Suprapubic skin (tissue), 4 donors: ENCODE results near the gene GARNL3. TPM values are rescaled to one million over a fixed set of nuclear protein-coding genes. Genes with fewer than 3 reads are reported as not detected.

Experiments
- DNase-seq, 2 donors: peaks; one replicate each; pipeline ENCODE4 v3.0.0-alpha.2; 2019; ENCODE audit warnings: low spot score in 2 of 2
- H3K27ac ChIP-seq: fragments of 200-600 bp; sonication (generic); one replicate; pipeline ENCODE4 v1.5.1; 2019
- H3K27me3 ChIP-seq: fragments of 200-600 bp; sonication (generic); one replicate; pipeline ENCODE4 v1.5.1; 2019
- H3K36me3 ChIP-seq: fragments of 200-600 bp; sonication (generic); one replicate; pipeline ENCODE4 v1.5.1; 2019
- H3K4me1 ChIP-seq: fragments of 200-600 bp; sonication (generic); one replicate; pipeline ENCODE4 v1.5.1; 2019
- H3K4me3 ChIP-seq: fragments of 200-600 bp; sonication (generic); one replicate; pipeline ENCODE4 v1.5.1; 2019; ENCODE audit warnings: mild to moderate bottlenecking
- H3K9me3 ChIP-seq: fragments of 200-600 bp; sonication (generic); one replicate; pipeline ENCODE4 v1.5.1; 2019
- EP300 ChIP-seq: sonication (generic); formaldehyde crosslinking; IDR thresholded peaks from one replicate; pipeline ENCODE4 v1.6.1; 2017; ENCODE audit warnings: antibody characterized with exemption
- POLR2A ChIP-seq, 2 donors: fragments of 450-650 bp; IDR thresholded peaks; one replicate each; pipeline ENCODE4 v1.6.1; 2017; ENCODE audit warnings: antibody characterized with exemption in 2 of 2, mild to moderate bottlenecking in 2 of 2, moderate library complexity in 2 of 2
- POLR2AphosphoS5 ChIP-seq, 3 donors: sonication (generic); formaldehyde crosslinking; IDR thresholded peaks; one replicate each; pipeline ENCODE4 v1.6.1; 2017; ENCODE audit warnings: antibody characterized with exemption in 3 of 3
- WGBS: methylation state at CpG from one replicate; pipeline ENCODE4 v1.1.5; 2018; 5-methylcytosine and 5-hydroxymethylcytosine counted together
- total RNA-seq, 4 donors: library from RNA; depleted of rRNA; stranded (reverse); fragments of >200 nt; gene quantifications; one replicate each; pipeline ENCODE4 v1.1.0, GENCODE V29; 2016
- TF ChIP-seq, protein P1 (sequence below), 2 donors: fragments of 200-600 bp in 1 of 2; fragments of 450-650 bp in 1 of 2; sonication (generic) in 1 of 2; IDR thresholded peaks; one replicate each; pipeline ENCODE4 v1.5.1; 2016 to 2019; ENCODE audit warnings: antibody characterized with exemption in 2 of 2, mild to moderate bottlenecking in 1 of 2, moderate library complexity in 1 of 2

GARNL3 gene, protein sequence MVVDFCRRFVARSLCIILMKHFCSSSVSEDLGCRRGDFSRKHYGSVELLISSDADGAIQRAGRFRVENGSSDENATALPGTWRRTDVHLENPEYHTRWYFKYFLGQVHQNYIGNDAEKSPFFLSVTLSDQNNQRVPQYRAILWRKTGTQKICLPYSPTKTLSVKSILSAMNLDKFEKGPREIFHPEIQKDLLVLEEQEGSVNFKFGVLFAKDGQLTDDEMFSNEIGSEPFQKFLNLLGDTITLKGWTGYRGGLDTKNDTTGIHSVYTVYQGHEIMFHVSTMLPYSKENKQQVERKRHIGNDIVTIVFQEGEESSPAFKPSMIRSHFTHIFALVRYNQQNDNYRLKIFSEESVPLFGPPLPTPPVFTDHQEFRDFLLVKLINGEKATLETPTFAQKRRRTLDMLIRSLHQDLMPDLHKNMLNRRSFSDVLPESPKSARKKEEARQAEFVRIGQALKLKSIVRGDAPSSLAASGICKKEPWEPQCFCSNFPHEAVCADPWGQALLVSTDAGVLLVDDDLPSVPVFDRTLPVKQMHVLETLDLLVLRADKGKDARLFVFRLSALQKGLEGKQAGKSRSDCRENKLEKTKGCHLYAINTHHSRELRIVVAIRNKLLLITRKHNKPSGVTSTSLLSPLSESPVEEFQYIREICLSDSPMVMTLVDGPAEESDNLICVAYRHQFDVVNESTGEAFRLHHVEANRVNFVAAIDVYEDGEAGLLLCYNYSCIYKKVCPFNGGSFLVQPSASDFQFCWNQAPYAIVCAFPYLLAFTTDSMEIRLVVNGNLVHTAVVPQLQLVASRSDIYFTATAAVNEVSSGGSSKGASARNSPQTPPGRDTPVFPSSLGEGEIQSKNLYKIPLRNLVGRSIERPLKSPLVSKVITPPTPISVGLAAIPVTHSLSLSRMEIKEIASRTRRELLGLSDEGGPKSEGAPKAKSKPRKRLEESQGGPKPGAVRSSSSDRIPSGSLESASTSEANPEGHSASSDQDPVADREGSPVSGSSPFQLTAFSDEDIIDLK
- total RNA-seq: 10 to 100 TPM; 12.5 to 23.3 (median 18.4) TPM

DNA sequence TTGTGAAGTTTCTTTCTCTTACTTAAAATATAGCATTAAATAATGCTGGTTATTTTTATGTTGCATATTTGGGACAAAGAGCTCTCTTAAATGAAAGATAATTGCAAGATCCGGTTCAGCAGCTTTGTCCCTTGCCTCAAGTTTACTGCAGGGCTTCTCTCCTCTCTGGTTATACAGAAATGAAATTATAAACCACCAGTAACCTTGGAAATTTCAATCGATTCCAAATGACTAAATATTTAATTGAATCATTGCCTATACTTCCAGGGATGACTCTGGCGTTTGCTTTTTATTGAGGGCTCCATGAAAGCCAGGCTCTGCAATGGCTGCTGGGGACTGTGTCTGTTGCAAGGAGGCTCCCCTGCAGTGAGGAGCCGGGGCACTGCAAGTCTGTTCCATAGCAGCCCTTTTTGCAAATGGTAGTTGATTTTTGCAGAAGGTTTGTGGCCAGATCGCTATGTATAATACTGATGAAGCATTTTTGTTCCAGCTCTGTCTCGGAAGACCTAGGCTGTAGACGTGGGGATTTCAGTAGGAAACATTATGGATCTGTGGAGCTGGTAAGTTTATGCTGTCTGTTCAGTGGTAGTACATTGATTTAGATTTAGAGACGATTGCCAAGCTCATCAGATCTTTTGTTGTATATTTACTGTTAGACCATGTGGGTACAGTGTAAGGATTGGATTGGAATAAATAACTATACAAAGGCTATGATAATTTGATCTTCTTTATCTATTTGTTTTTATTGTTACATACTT lies at the start of gene GARNL3:
GARNL3 (plus strand) TSS at position 313 of the 758 bp plus-strand sequence; CDS start at position 417, 104 bp downstream.
- no peaks in the 10 kb centered on the region for H3K9me3 ChIP-seq
- H3K36me3 ChIP-seq: no peaks in the 10 kb centered on the region
- peaks cover 9% of the 10 kb centered on the region for H3K4me1 ChIP-seq
- H3K27me3 ChIP-seq: no peaks in the 10 kb centered on the region
- no peak for DNase-seq
- 48% methylated on average over 8 of the region's 8 CpGs for WGBS
- no peak within 1 kb of the TSS for H3K27ac ChIP-seq
- TF ChIP-seq EP300 (no peak), POLR2A (IDR thresholded peaks at IDR 0.05) (no peak), POLR2AphosphoS5 (IDR thresholded peaks at IDR 0.05) (no peak)
- TF ChIP-seq, protein P1, sequence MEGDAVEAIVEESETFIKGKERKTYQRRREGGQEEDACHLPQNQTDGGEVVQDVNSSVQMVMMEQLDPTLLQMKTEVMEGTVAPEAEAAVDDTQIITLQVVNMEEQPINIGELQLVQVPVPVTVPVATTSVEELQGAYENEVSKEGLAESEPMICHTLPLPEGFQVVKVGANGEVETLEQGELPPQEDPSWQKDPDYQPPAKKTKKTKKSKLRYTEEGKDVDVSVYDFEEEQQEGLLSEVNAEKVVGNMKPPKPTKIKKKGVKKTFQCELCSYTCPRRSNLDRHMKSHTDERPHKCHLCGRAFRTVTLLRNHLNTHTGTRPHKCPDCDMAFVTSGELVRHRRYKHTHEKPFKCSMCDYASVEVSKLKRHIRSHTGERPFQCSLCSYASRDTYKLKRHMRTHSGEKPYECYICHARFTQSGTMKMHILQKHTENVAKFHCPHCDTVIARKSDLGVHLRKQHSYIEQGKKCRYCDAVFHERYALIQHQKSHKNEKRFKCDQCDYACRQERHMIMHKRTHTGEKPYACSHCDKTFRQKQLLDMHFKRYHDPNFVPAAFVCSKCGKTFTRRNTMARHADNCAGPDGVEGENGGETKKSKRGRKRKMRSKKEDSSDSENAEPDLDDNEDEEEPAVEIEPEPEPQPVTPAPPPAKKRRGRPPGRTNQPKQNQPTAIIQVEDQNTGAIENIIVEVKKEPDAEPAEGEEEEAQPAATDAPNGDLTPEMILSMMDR (IDR thresholded peaks at IDR 0.05): no peak
- H3K4me3 ChIP-seq: no peak within 1 kb of the TSS

DNA sequence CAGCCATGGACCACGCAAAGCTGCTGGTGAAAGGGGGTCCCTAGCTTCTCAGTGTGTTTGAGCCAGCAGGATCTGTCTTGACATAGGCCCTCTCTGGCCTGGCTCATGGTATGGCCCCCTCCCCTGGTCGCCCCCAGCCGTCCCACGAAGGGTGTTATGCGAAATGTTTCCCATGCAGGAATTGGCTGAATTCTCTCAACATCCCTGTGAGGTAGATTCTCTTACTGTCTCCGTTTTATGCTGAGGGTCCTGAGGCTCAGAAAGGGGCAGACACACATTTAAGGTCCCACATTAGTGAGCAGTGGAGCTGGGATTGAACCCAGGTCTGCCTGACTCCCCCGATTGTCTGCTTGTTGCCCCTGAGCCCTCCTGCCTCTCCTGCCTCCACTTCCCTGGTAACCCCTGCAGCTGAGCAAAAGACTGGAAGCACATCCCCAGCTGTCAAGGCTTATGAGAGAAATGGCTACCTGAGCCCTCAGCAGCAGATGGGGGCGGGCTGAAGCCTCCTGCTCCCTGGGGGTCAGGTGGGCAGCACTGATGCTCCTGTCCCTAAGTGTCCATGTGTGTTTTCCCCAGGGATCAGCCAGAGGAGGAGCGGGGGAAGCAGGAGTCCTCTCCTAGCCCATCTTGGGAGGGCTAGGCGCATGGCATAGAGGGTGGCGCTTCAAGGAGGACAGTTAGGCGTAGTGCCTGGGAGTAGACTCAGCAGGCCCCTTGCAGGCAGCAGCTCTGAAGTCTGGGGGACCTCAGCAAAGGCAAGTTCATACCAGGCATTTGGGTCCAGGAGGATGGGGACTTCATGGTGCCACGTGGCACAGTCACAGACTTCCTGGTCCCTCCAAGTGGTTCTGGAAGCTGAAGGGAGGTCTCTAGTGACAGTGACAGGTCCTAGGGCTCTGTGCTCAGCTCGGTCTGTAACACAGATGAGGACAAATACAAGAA lies 49.0 kb upstream of the GARNL3 start:
- no peaks in the 10 kb centered on the region for H3K36me3 ChIP-seq
- peak in 1 of 2 donors; percentile 40 for DNase-seq
- peaks cover 12% of the 10 kb centered on the region for H3K4me1 ChIP-seq
- WGBS: 89% methylated on average over 14 of the region's 14 CpGs
- H3K4me3 ChIP-seq: no peak overlapping the region
- H3K27ac ChIP-seq: no peak overlapping the region
- H3K9me3 ChIP-seq: no peaks in the 10 kb centered on the region
- no peak for TF ChIP-seq POLR2AphosphoS5 (IDR thresholded peaks at IDR 0.05)
- no peak for TF ChIP-seq POLR2A (IDR thresholded peaks at IDR 0.05)
- TF ChIP-seq EP300: no peak
- TF ChIP-seq, protein P1 (IDR thresholded peaks at IDR 0.05): no peak
- H3K27me3 ChIP-seq: no peaks in the 10 kb centered on the region

DNA sequence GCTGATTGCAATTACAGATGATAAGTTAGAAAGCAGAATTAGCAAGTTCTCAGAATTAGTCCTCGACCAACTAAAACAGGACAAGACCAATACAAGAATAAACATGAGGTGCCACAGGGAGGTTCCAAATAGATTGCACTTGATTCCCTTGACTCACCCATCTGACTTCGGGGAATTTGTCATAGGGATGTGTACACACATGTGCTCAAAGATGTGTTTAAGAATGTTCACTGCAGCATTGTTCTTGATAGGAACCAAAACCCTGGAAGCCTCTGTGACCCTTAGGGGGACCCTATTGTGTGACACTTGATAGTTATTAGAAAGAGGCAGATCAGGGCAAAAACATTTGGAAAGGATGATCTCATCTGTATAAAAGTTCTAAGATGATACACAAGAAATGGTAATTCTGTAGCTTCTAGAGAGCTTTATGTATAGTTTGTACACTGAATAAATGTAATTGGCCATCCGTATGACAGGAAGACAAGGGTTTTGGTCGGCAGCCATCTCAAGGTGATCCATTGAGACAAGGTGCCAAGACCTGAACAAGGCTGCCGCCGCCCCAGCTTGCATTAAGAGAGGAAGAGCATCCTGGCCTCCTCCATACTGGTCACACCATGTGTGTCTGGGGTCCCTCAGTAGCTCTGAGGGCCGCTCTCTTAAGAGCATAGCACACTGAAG lies 48.2 kb upstream of the GARNL3 start:
- Histone ChIP-seq H3K4me3 (no peak overlapping the region), H3K36me3 (no peaks in the 10 kb centered on the region), H3K27ac (no peak overlapping the region), H3K4me1 (peaks cover 12% of the 10 kb centered on the region), H3K27me3 (no peaks in the 10 kb centered on the region), H3K9me3 (no peaks in the 10 kb centered on the region)
- 70% methylated on average over 7 of the region's 7 CpGs for WGBS
- TF ChIP-seq POLR2A (IDR thresholded peaks at IDR 0.05) (no peak), EP300 (no peak), POLR2AphosphoS5 (IDR thresholded peaks at IDR 0.05) (no peak)
- TF ChIP-seq, protein P1 (IDR thresholded peaks at IDR 0.05): no peak
- DNase-seq: no peak

DNA sequence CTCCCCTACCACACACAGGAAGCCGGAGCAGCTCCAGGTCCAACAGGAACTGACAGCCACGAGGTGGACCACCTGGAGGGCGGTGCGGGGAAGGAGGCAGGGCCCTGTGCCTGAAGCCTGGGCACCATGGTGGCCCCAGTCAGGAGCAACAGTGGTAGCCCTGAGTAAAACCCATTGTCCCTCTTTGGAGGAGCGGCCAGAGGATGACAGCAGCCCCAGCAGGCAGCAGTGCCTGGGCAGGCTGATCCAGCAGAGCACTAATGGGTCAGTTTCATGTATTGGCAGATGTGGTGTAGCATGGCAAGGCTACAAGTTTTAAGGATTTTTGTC lies 47.7 kb upstream of the GARNL3 start:
- no peaks in the 10 kb centered on the region for H3K36me3 ChIP-seq
- H3K27me3 ChIP-seq: no peaks in the 10 kb centered on the region
- no peak overlapping the region for H3K4me3 ChIP-seq
- DNase-seq: peak in 1 of 2 donors; percentile 43
- H3K27ac ChIP-seq: no peak overlapping the region
- peaks cover 12% of the 10 kb centered on the region for H3K4me1 ChIP-seq
- 91% methylated on average over 5 of the region's 5 CpGs for WGBS
- H3K9me3 ChIP-seq: no peaks in the 10 kb centered on the region
- no peak for TF ChIP-seq EP300
- TF ChIP-seq, protein P1 (IDR thresholded peaks at IDR 0.05): no peak
- no peak for TF ChIP-seq POLR2A (IDR thresholded peaks at IDR 0.05)
- no peak for TF ChIP-seq POLR2AphosphoS5 (IDR thresholded peaks at IDR 0.05)
